ENCODE results near the gene TSEN15. TPM values are rescaled to one million over a fixed set of nuclear protein-coding genes. Genes with fewer than 3 reads are reported as not detected.

The TSEN15 gene
- total RNA-seq, 6 experiments from 2014 or later: 9.6 to 17.1 (median 11.3) TPM

- Histone ChIP-seq H3K4me3 (no peak overlapping the region), H3K9me3 (no peaks in the 10 kb centered on the region), H3K27ac (no peak overlapping the region), H3K27me3 (peaks cover 0 to 7% of the 10 kb centered on the region in 2 donors), H3K36me3 (no peaks in the 10 kb centered on the region), H3K4me1 (peaks cover 0 to 10% (median 0%) of the 10 kb centered on the region in 4 donors)
- intact Hi-C loops (cut with DNase I): no loop called here
- 81% methylated on average over 2 of the region's 2 CpGs for WGBS (ENCODE audit: insufficient coverage, low coverage, low lambda C conversion rate, missing lambda C conversion rate)
- ATAC-seq (no peak), DNase-seq (no peak)
- TF ChIP-seq POLR2A (IDR thresholded peaks at IDR 0.05) (no peak), CTCF (IDR thresholded peaks at IDR 0.05) (no peak)
These were observed 16.7 kb upstream of the TSEN15 start for GRCh38 chr1:184034761-184035379.

GRCh38 chr1:184035719-184036516, 15.6 kb upstream of the TSEN15 start:
- DNase-seq (peak in 1 of 3 donors; percentile 19), ATAC-seq (no peak)
- peak overlapping the region; percentile 40 to 52 (median 43) for H3K4me3 ChIP-seq
- 40% methylated on average over 17 of the region's 31 CpGs for WGBS (ENCODE audit: insufficient coverage, low coverage, low lambda C conversion rate, missing lambda C conversion rate)
- H3K4me1 ChIP-seq: peaks cover 0 to 10% (median 0%) of the 10 kb centered on the region in 4 donors
- intact Hi-C loops (cut with DNase I): no loop called here
- no peaks in the 10 kb centered on the region for H3K36me3 ChIP-seq
- TF ChIP-seq POLR2A (IDR thresholded peaks at IDR 0.05) (no peak), CTCF (IDR thresholded peaks at IDR 0.05) (no peak)
- no peaks in the 10 kb centered on the region for H3K9me3 ChIP-seq
- H3K27me3 ChIP-seq: peaks cover 0 to 7% of the 10 kb centered on the region in 2 donors
- H3K27ac ChIP-seq: no peak overlapping the region

GRCh38 chr1:184036517-184036949, 15.0 kb upstream of the TSEN15 start:
- ATAC-seq (peak; percentile 40 to 54 (median 48)), DNase-seq (peak in 1 of 3 donors; percentile 51)
- H3K4me1 ChIP-seq: peaks cover 0 to 10% (median 0%) of the 10 kb centered on the region in 4 donors
- TF ChIP-seq POLR2A (IDR thresholded peaks at IDR 0.05) (no peak), CTCF (IDR thresholded peaks at IDR 0.05) (no peak)
- H3K9me3 ChIP-seq: no peaks in the 10 kb centered on the region
- no peaks in the 10 kb centered on the region for H3K36me3 ChIP-seq
- intact Hi-C loops (cut with DNase I): no loop called here
- no peak overlapping the region for H3K27ac ChIP-seq
- peaks cover 0 to 7% of the 10 kb centered on the region in 2 donors for H3K27me3 ChIP-seq
- 0% methylated on average over 1 of the region's 29 CpGs for WGBS (ENCODE audit: insufficient coverage, low coverage, low lambda C conversion rate, missing lambda C conversion rate)
- H3K4me3 ChIP-seq: peak overlapping the region; percentile 40 to 52 (median 43)

- H3K4me1 ChIP-seq: peaks cover 0 to 10% (median 0%) of the 10 kb centered on the region in 4 donors
- no peaks in the 10 kb centered on the region for H3K36me3 ChIP-seq
- intact Hi-C loops (cut with DNase I): no loop called here
- 78% methylated on average over 13 of the region's 13 CpGs for WGBS (ENCODE audit: insufficient coverage, low coverage, low lambda C conversion rate, missing lambda C conversion rate)
- H3K9me3 ChIP-seq: no peaks in the 10 kb centered on the region
- no peak overlapping the region for H3K4me3 ChIP-seq
- TF ChIP-seq POLR2A (IDR thresholded peaks at IDR 0.05) (no peak), CTCF (IDR thresholded peaks at IDR 0.05) (no peak)
- no peak overlapping the region for H3K27ac ChIP-seq
- DNase-seq (no peak), ATAC-seq (no peak)
- peaks cover 0 to 7% of the 10 kb centered on the region in 2 donors for H3K27me3 ChIP-seq
These were observed 13.5 kb upstream of the TSEN15 start for GRCh38 chr1:184037849-184038591.

All from right lobe of liver (tissue), 6 donors.